ENCODE measurements around the gene AMMECR1.

GRCh38 chrX:110280954-110281353, 36.9 kb downstream of the AMMECR1 start:
- TF ChIP-seq CTCF (IDR thresholded peaks at IDR 0.05; ENCODE audit: poor library complexity, severe bottlenecking) (no peak), EZH2 (IDR thresholded peaks at IDR 0.05; ENCODE audit: borderline replicate concordance, insufficient read depth, low read length, poor library complexity, severe bottlenecking) (no peak), EP300 (conservative IDR thresholded peaks at IDR 0.05; ENCODE audit: poor library complexity, severe bottlenecking) (no peak), POLR2AphosphoS5 (IDR thresholded peaks at IDR 0.05) (no peak), TAF1 (IDR thresholded peaks at IDR 0.05; ENCODE audit: low read depth) (no peak), REST (IDR thresholded peaks at IDR 0.05; ENCODE audit: borderline replicate concordance) (no peak), RAD21 (conservative IDR thresholded peaks at IDR 0.05) (no peak)

Measured in neural cell (in vitro differentiated cells).